HepG2 (cell line): ENCODE data around the gene PARM1. TPM values are rescaled to one million over a fixed set of nuclear protein-coding genes. Genes with fewer than 3 reads are reported as not detected.

ENCODE experiments used
- ATAC-seq: fragments of 200-7000 bp; cut with Tn5 transposase; 3 replicates; pipeline ENCODE4 v1.9.1; 2020; ENCODE audit warnings: mild to moderate bottlenecking, moderate library complexity
- BruUV-seq: library from RNA; stranded (reverse); fragments of 400-500 nt; replicated peaks from 2 replicates; lab custom pipeline; 2021; lab: Mats Ljungman, UMichigan
- CTCF ChIA-PET: fragments of 300-600 bp; formaldehyde crosslinking; extraction: SDS; loops from one replicate; lab custom pipeline; 2021; ENCODE audit warnings: low total read pairs, inconsistent platforms, low intra/inter-chr PET ratio; lab: Yijun Ruan, JAX
- POLR2A ChIA-PET: fragments of 350-600 bp; sonication (Branson Sonifier 250); formaldehyde crosslinking; loops from one replicate; lab custom pipeline; 2020; ENCODE audit warnings: antibody characterized with exemption, inconsistent platforms; lab: Yijun Ruan, JAX
- DNase-seq: peaks from one replicate; pipeline ENCODE4 v3.0.0-alpha.2; 2015; ENCODE audit warnings: low spot score
- FAIRE-seq: peaks from 3 replicates; lab custom pipeline; 2011; peaks lifted over from hg19 to GRCh38; lab: Jason Lieb, UNC
- H2AFZ ChIP-seq: one replicate; pipeline ENCODE4 v1.6.1; 2011; ENCODE audit warnings: low read length, inconsistent platforms
- H3K27ac ChIP-seq: fragments of 300-600 bp; 3 replicates; pipeline ENCODE4 v1.8.0; 2011; ENCODE audit warnings: mixed run types, mild to moderate bottlenecking, mixed read lengths, low read length, inconsistent platforms; ENCODE audit not compliant: insufficient read depth; ENCODE audit errors: extremely low read length
- H3K27me3 ChIP-seq, 2 experiments: fragments of 200-600 bp in 1 of 2; 2 replicates in 1 of 2; 3 replicates in 1 of 2; pipeline versions ENCODE4 v1.6.0 to v1.8.0; 2011; ENCODE audit warnings: low read length in 2 of 2, mild to moderate bottlenecking in 2 of 2, moderate library complexity in 2 of 2, inconsistent platforms in 1 of 2; ENCODE audit not compliant: insufficient read depth in 2 of 2, control insufficient read depth in 1 of 2
- H3K36me3 ChIP-seq, 2 experiments: fragments of 200-600 bp in 1 of 2; replicated peaks in 1 of 2; 2 replicates in 1 of 2; 3 replicates in 1 of 2; pipeline versions ENCODE4 v1.5.1 to v1.8.0; 2011; ENCODE audit warnings: low read length in 2 of 2, inconsistent platforms in 1 of 2; ENCODE audit not compliant: insufficient read depth in 2 of 2, control insufficient read depth in 1 of 2
- H3K4me1 ChIP-seq: 2 replicates; pipeline ENCODE4 v1.5.1; 2012; ENCODE audit warnings: low read length, inconsistent platforms; ENCODE audit not compliant: insufficient read depth
- H3K4me2 ChIP-seq: 2 replicates; pipeline ENCODE4 v1.6.0; 2011; ENCODE audit warnings: low read depth, low read length, inconsistent platforms
- H3K4me3 ChIP-seq, 3 experiments: fragments of 200-600 bp in 1 of 3; sonication (generic), shearing (Covaris generic) in 1 of 3; replicated peaks in 1 of 3; 2 replicates each; pipeline ENCODE4 v1.5.1; 2011 to 2016; ENCODE audit warnings: low read length in 3 of 3, inconsistent platforms in 2 of 3, low read depth in 2 of 3, mild to moderate bottlenecking in 2 of 3, control low read depth in 1 of 3, mixed read lengths in 1 of 3; ENCODE audit not compliant: insufficient read depth in 1 of 3
- H3K79me2 ChIP-seq: one replicate; pipeline ENCODE4 v1.6.1; 2011; ENCODE audit warnings: low read length, inconsistent platforms; ENCODE audit not compliant: insufficient read depth
- H3K9ac ChIP-seq: 2 replicates; pipeline ENCODE4 v1.6.0; 2011; ENCODE audit warnings: mild to moderate bottlenecking, low read depth, low read length, inconsistent platforms; ENCODE audit not compliant: insufficient read depth
- H3K9me3 ChIP-seq: 2 replicates; pipeline ENCODE4 v1.5.1; 2012; ENCODE audit warnings: mild to moderate bottlenecking, low read length
- H4K20me1 ChIP-seq: 2 replicates; pipeline ENCODE4 v1.6.0; 2011; ENCODE audit warnings: inconsistent platforms, mild to moderate bottlenecking, low read length, moderate library complexity; ENCODE audit not compliant: insufficient read depth
- ARNTL ChIP-seq: sonication (generic); formaldehyde crosslinking; IDR thresholded peaks from 2 replicates; pipeline ENCODE4 v1.4.0; 2020; ENCODE audit warnings: mild to moderate bottlenecking, missing genetic modification reagents
- KAT7 ChIP-seq: IDR thresholded peaks from 2 replicates; pipeline ENCODE4 v1.6.1; 2018; ENCODE audit warnings: borderline replicate concordance, missing compliant biosample characterization
- MLLT10 ChIP-seq: sonication (generic); formaldehyde crosslinking; IDR thresholded peaks from 2 replicates; pipeline ENCODE4 v1.4.0; 2020; ENCODE audit warnings: missing genetic modification reagents
- RFXANK ChIP-seq: IDR thresholded peaks from 2 replicates; pipeline ENCODE4 v1.6.1; 2016
- TRIM24 ChIP-seq: sonication (generic); formaldehyde crosslinking; IDR thresholded peaks from 2 replicates; pipeline ENCODE4 v1.8.0; 2022; ENCODE audit warnings: mild to moderate bottlenecking, missing genetic modification reagents
- ZHX1 ChIP-seq: sonication (generic); formaldehyde crosslinking; IDR thresholded peaks from 2 replicates; pipeline ENCODE4 v1.8.1; 2022; ENCODE audit warnings: low read depth, mild to moderate bottlenecking, missing genetic modification reagents
- ZNF354B ChIP-seq: sonication (generic); formaldehyde crosslinking; IDR thresholded peaks from 2 replicates; pipeline ENCODE4 v1.8.0; 2022; ENCODE audit warnings: mild to moderate bottlenecking, missing genetic modification reagents
- ZNF414 ChIP-seq: sonication (generic); formaldehyde crosslinking; IDR thresholded peaks from 2 replicates; pipeline ENCODE4 v1.5.0; 2020; ENCODE audit warnings: missing genetic modification reagents
- WGBS: methylation state at CpG from one replicate; pipeline ENCODE4 v1.1.6; 2017; ENCODE audit warnings: low lambda C conversion rate; 5-methylcytosine and 5-hydroxymethylcytosine counted together
- in situ Hi-C: cut with HindIII; loops from 2 replicates; pipeline ENCODE4 v1.10.0; 2017; ENCODE audit warnings: low pct_unique_long_range_greater_than_20kb; ENCODE audit not compliant: extremely low pct_ligation_motif_present
- intact Hi-C: fragments of 100-400 bp; cut with micrococcal nuclease; formaldehyde crosslinking; loops from one replicate; pipeline ENCODE4 v1.10.0; 2022; ENCODE audit not compliant: unreplicated experiment
- polyA plus RNA-seq, 8 experiments: library from polyadenylated mRNA; depleted of rRNA in 3 of 8; stranded (reverse) in 7 of 8; unstranded in 1 of 8; fragments of >200 nt; fragmentation: Illumina TruSeq in 4 of 8; extraction: Trizol in 4 of 8; gene quantifications; 2 replicates each; pipeline versions ENCODE4 v1.2.1 to v1.2.3, GENCODE V29; 2011 to 2016; ENCODE audit warnings: low read depth in 4 of 8, missing spikeins in 1 of 8, mixed read lengths in 1 of 8; ENCODE audit not compliant: insufficient read depth in 1 of 8
- total RNA-seq, 5 experiments: library from RNA; depleted of rRNA; stranded (reverse); fragments of >200 nt; fragmentation: Illumina TruSeq; extraction: Trizol; gene quantifications; 2 replicates each; pipeline ENCODE4 v1.2.3, GENCODE V29; 2016; ENCODE audit warnings: low read depth in 1 of 5
- TF ChIP-seq, protein P1 (sequence below): sonication (generic); formaldehyde crosslinking; IDR thresholded peaks from 2 replicates; pipeline ENCODE4 v1.8.0; 2022; ENCODE audit warnings: mild to moderate bottlenecking, missing genetic modification reagents, moderate library complexity

PARM1 gene
- total and polyA plus RNA-seq, 2 of the 13 experiments (the other 11 are each of a cell fraction or from before 2014, with no cell fraction given), result not detected

DNA sequence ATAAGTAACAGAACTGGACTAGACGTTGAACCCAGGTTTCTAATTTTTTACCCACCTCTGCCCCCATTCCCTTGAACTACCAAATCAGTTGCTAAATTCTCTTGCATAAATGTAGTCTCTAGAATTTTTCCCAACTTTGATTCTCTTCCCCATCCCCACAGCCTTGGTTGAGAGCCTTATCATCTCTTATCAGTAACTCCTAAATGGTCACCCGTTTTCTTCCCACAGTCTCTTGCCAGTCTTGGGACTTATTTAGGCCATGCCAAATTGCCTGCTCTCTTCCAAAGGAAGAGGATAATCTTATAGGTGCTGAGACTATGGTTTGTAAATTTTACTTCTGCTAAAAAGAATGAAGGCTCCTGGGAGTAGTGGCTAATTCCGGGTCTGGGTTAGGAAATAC lies 13.3 kb downstream of the PARM1 start:
- H3K27ac ChIP-seq, result no peak overlapping the region
- TF ChIP-seq MLLT10 (no peak), RFXANK (CRISPR knock-in tag) (no peak), ARNTL (no peak), TRIM24 (CRISPR knock-in tag) (no peak), ZHX1 (CRISPR knock-in tag) (no peak), KAT7 (CRISPR knock-in tag) (no peak), ZNF414 (CRISPR knock-in tag) (no peak), ZNF354B (CRISPR knock-in tag) (no peak)
- TF ChIP-seq, protein P1, sequence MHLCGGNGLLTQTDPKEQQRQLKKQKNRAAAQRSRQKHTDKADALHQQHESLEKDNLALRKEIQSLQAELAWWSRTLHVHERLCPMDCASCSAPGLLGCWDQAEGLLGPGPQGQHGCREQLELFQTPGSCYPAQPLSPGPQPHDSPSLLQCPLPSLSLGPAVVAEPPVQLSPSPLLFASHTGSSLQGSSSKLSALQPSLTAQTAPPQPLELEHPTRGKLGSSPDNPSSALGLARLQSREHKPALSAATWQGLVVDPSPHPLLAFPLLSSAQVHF, result no peak
- H4K20me1 ChIP-seq, result no peaks in the 10 kb centered on the region
- H3K79me2 ChIP-seq, result no peaks in the 10 kb centered on the region
- H2AFZ ChIP-seq, result no peak overlapping the region
- BruUV-seq, result no TSS peak
- ChIA-PET CTCF (no interaction called here), POLR2A (no interaction called here)
- ATAC-seq, result no peak
- no peaks in the 10 kb centered on the region for H3K9me3 ChIP-seq
- WGBS, result 2% methylated on average over 3 of the region's 3 CpGs
- no peaks in the 10 kb centered on the region for H3K4me1 ChIP-seq
- H3K27me3 ChIP-seq, result no peaks in the 10 kb centered on the region
- no peak overlapping the region for H3K4me3 ChIP-seq
- no peak for DNase-seq
- in situ Hi-C loops (loop anchor here (25.0 kb wide), 1 partner anchor 541 kb away; no protein-coding TSS in a partner anchor), intact Hi-C loops (no loop called here)
- no peak overlapping the region for H3K9ac ChIP-seq
- no peak for FAIRE-seq
- no peak overlapping the region for H3K4me2 ChIP-seq
- H3K36me3 ChIP-seq, result no peaks in the 10 kb centered on the region
